ELF-1 (cell line): ENCODE results near the gene SCG2.

Experiments
- DNase-seq: peaks from one replicate; pipeline ENCODE4 v3.0.0-alpha.2; 2016; ENCODE audit warnings: low read depth, low spot score

SCG2 gene

DNA sequence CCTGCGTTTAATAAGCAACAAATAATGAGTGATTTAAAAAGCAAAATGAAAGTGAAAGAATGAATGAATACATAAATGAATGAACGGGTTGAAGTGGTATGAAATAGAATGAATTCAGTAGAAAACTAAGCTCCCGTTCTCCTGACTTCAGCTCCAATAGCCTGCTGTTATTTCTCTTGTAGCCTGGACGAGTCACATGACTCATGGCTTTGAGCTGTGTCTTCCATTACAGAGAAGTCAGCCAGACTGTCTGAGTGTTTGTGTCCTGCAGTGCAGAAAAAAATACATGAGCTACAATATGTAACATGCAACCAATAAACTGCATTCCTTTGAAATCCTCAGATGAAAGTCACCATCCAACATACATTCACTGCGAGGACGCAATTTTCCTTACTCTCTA lies 21.2 kb downstream of the SCG2 start:
- DNase-seq: no peak

GRCh38 chr2:223578846-223579245 lies 23.3 kb downstream of the SCG2 start:
- no peak for DNase-seq

DNA sequence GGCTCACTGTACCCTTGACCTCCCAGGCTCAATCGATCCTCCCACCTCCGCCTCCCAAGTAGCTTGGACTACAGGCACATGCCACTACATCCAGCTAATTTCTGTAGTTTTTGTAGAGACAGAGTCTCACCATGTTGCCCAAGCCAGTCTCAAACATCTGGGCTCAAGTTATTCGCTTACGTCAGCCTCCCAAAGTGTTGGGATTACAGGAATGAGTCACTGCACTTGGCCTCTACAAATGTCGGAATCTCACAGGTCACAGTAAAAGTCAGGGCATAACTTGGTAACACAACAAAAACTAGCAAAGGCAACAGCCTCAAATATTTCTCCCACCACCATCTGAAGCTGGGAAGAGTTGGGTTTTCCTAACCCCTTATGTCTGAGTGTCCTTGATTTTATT lies 25.3 kb downstream of the SCG2 start:
- no peak for DNase-seq

- no peak for DNase-seq
Observed at GRCh38 chr2:223570784-223571183, 31.4 kb downstream of the SCG2 start.

DNA sequence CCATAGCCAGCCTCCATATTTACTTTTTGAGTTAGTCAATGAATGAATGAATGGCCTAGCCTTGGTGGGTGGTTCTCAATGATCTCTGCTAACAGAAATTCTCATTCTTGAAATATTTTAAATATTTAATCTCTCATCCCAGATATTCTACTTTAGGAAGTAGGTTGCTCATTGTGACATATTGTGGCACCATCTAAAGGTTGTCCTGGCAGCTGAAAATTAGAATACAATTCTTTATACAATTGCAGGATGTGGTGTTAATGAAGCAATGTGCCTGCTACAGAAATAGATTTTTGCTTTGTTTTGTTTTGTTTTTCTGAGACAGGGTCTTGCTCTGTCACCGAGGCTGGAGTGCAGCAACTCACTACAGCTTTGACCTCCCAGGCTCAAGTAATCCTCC lies 35.8 kb downstream of the SCG2 start:
- DNase-seq: no peak

- no peak for DNase-seq
Observed at GRCh38 chr2:223563462-223563861, 38.7 kb downstream of the SCG2 start.

DNA sequence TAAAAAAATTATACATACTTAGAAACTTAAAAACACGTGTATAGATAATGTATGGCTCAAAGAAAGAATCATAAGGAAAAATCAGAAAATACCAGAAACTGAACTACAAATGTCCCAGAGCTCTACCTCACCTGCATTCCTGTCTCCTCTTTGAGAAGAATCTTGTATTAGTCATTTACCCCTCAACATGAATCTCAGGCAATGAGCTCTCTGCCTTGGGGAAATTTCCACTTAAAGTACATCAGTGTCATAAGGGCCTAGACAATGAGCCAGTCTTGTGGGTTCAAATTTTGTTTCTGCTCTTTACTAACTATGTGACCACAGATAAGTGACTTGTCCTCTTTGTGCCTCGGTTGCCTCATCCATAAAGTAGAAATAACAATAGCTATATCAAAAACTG lies 40.1 kb downstream of the SCG2 start:
- DNase-seq: no peak

GRCh38 chr2:223560749-223561435 lies 41.3 kb downstream of the SCG2 start:
- DNase-seq: no peak

GRCh38 chr2:223558970-223559369 lies 43.2 kb downstream of the SCG2 start:
- DNase-seq: no peak

DNA sequence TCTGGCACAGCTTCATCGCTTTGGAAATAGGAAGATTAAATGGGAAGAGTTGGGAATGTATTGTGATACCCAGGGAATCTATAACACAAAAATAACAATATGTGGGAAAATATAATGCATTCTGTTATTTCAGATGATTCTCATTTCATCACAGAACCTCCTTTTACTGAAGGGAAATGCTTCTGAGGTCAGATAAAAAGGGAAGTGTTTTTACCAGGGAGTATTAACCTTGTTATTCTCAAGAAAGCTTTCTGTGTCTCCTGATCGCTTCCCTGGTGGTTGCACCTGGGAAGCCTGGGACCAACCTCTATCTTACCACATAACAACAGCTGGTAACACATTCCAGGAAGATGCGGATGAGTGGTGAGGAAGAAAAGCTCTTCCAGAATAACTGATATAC lies 47.2 kb downstream of the SCG2 start:
- no peak for DNase-seq

- DNase-seq: no peak
Observed at GRCh38 chr2:223549215-223549614, 52.9 kb downstream of the SCG2 start.

- no peak for DNase-seq
Observed at GRCh38 chr2:223548194-223548593, 54.0 kb downstream of the SCG2 start.
